ENCODE data around the gene CBY3.
"Not testable (repeated sequence)": the region's sequence is repeated elsewhere in the genome, so short reads cannot be mapped to it uniquely, and the experiment has no call there.

Gene CBY3

GRCh38 chr5:179633501-179634369 lies 47.1 kb downstream of the CBY3 start:
- H3K79me2 ChIP-seq (ENCODE audit: insufficient read depth, low read length): peaks cover 18% of the 10 kb centered on the region
- H4K20me1 ChIP-seq (ENCODE audit: insufficient read depth, low read length); DNase-seq; H3K27ac ChIP-seq (ENCODE audit: low read length); H3K27me3 ChIP-seq (ENCODE audit: insufficient read depth, low read length, poor library complexity); H3K36me3 ChIP-seq (ENCODE audit: insufficient read depth, low read length); H3K9me3 ChIP-seq (ENCODE audit: insufficient read depth, low read length, severe bottlenecking): not testable (repeated sequence)
- peaks cover 11% of the 10 kb centered on the region for H3K4me1 ChIP-seq (ENCODE audit: insufficient read depth, low read length)
- ATAC-seq (ENCODE audit: insufficient read depth, low read depth): peak; percentile 78
- peak overlapping the region; percentile 56 for H3K9ac ChIP-seq (ENCODE audit: low read depth, low read length)
- peak overlapping the region; percentile 30 to 64; a peak in 3 of 4 replicates for H3K4me3 ChIP-seq (ENCODE audit: low read depth in 1 of 2, low read length in 2 of 2)
- peak overlapping the region; percentile 78 for H3K4me2 ChIP-seq (ENCODE audit: insufficient read depth, low read length)
- peak overlapping the region; percentile 61 for H2AFZ ChIP-seq (ENCODE audit: low read depth, low read length)

All from DND-41 (cell line).